Activated T-helper 17 cell treated with anti-CD3 and anti-CD28 coated beads, Interleukin-2, amount 50 U/mL, for 72 hours (primary cell): ENCODE measurements around the gene KDM4E. TPM values are rescaled to one million over a fixed set of nuclear protein-coding genes. Genes with fewer than 3 reads are reported as not detected.

Experiments used
- ATAC-seq: fragments of 150-1000 bp; cut with Tn5 transposase; replicated peaks from 2 replicates; pipeline ENCODE4 v1.10.0; 2021; ENCODE audit warnings: mild to moderate bottlenecking, moderate library complexity
- H3K27ac Mint-ChIP-seq: one replicate; pipeline ENCODE4 v1.8.0; 2022; ENCODE audit warnings: mixed read lengths
- H3K27me3 Mint-ChIP-seq: one replicate; pipeline ENCODE4 v1.8.0; 2022; ENCODE audit warnings: mixed read lengths
- H3K36me3 Mint-ChIP-seq: one replicate; pipeline ENCODE4 v1.8.0; 2022; ENCODE audit warnings: low read depth, mild to moderate bottlenecking, mixed read lengths
- H3K4me1 Mint-ChIP-seq: one replicate; pipeline ENCODE4 v1.8.0; 2022; ENCODE audit warnings: mixed read lengths
- H3K4me3 Mint-ChIP-seq: one replicate; pipeline ENCODE4 v1.8.0; 2022; ENCODE audit warnings: mild to moderate bottlenecking, mixed read lengths
- H3K9me3 Mint-ChIP-seq: one replicate; pipeline ENCODE4 v1.8.0; 2022; ENCODE audit warnings: mixed read lengths
- total RNA-seq, 2 donors: library from RNA; stranded (reverse); gene quantifications; one replicate each; pipeline ENCODE4 v1.2.3, GENCODE V29; 2022

KDM4E gene
- total RNA-seq, 2 donors from 2014 or later, result not detected

- H3K36me3 Mint-ChIP-seq, result peaks cover 31% of the 10 kb centered on the region
- H3K4me1 Mint-ChIP-seq, result peaks cover 13% of the 10 kb centered on the region
- H3K27me3 Mint-ChIP-seq, result no peaks in the 10 kb centered on the region
- peak overlapping the region; percentile 99 for H3K4me3 Mint-ChIP-seq
- ATAC-seq, result peak; percentile 74
- H3K9me3 Mint-ChIP-seq, result no peaks in the 10 kb centered on the region
- H3K27ac Mint-ChIP-seq, result peak overlapping the region; percentile 97
Observed at GRCh38 chr11:95067039-95067840, 42.2 kb downstream of the KDM4E start.

- peak overlapping the region; percentile 99 for H3K4me3 Mint-ChIP-seq
- peak overlapping the region; percentile 97 for H3K27ac Mint-ChIP-seq
- ATAC-seq, result no peak
- H3K9me3 Mint-ChIP-seq, result no peaks in the 10 kb centered on the region
- peaks cover 35% of the 10 kb centered on the region for H3K36me3 Mint-ChIP-seq
- no peaks in the 10 kb centered on the region for H3K27me3 Mint-ChIP-seq
- H3K4me1 Mint-ChIP-seq, result peaks cover 17% of the 10 kb centered on the region
Observed at GRCh38 chr11:95067841-95068219, 42.8 kb downstream of the KDM4E start.

- Mint-ChIP-seq H3K27me3 (no peaks in the 10 kb centered on the region), H3K36me3 (peaks cover 36% of the 10 kb centered on the region), H3K4me1 (peaks cover 18% of the 10 kb centered on the region), H3K9me3 (no peaks in the 10 kb centered on the region), H3K27ac (peak overlapping the region; percentile 97), H3K4me3 (peak overlapping the region; percentile 99)
- peak; percentile 75 for ATAC-seq
Observed at GRCh38 chr11:95068549-95068948, 43.5 kb downstream of the KDM4E start.

- H3K27ac Mint-ChIP-seq, result no peak overlapping the region
- H3K36me3 Mint-ChIP-seq, result peaks cover 36% of the 10 kb centered on the region
- ATAC-seq, result no peak
- no peaks in the 10 kb centered on the region for H3K9me3 Mint-ChIP-seq
- H3K4me1 Mint-ChIP-seq, result peaks cover 18% of the 10 kb centered on the region
- H3K27me3 Mint-ChIP-seq, result no peaks in the 10 kb centered on the region
- peak overlapping the region; percentile 99 for H3K4me3 Mint-ChIP-seq
Observed at GRCh38 chr11:95070471-95070870, 45.4 kb downstream of the KDM4E start.

- no peaks in the 10 kb centered on the region for H3K27me3 Mint-ChIP-seq
- peak; percentile 63 for ATAC-seq
- H3K27ac Mint-ChIP-seq, result no peak overlapping the region
- peaks cover 17% of the 10 kb centered on the region for H3K4me1 Mint-ChIP-seq
- peak overlapping the region; percentile 7 for H3K4me3 Mint-ChIP-seq
- H3K36me3 Mint-ChIP-seq, result peaks cover 36% of the 10 kb centered on the region
- no peaks in the 10 kb centered on the region for H3K9me3 Mint-ChIP-seq
Observed at GRCh38 chr11:95072948-95073347, 47.9 kb downstream of the KDM4E start.

- no peak for ATAC-seq
- Mint-ChIP-seq H3K9me3 (no peaks in the 10 kb centered on the region), H3K27ac (no peak overlapping the region), H3K4me1 (peaks cover 17% of the 10 kb centered on the region), H3K36me3 (peaks cover 20% of the 10 kb centered on the region), H3K27me3 (no peaks in the 10 kb centered on the region), H3K4me3 (no peak overlapping the region)
Observed at GRCh38 chr11:95074792-95075563, 49.9 kb downstream of the KDM4E start.

- Mint-ChIP-seq H3K27ac (peak overlapping the region; percentile 10), H3K27me3 (no peaks in the 10 kb centered on the region), H3K4me3 (no peak overlapping the region), H3K4me1 (peaks cover 10% of the 10 kb centered on the region), H3K36me3 (peaks cover 9% of the 10 kb centered on the region), H3K9me3 (no peaks in the 10 kb centered on the region)
- no peak for ATAC-seq
Observed at GRCh38 chr11:95076416-95076815, 51.4 kb downstream of the KDM4E start.

GRCh38 chr11:95076981-95077380 lies 51.9 kb downstream of the KDM4E start:
- Mint-ChIP-seq H3K4me3 (no peak overlapping the region), H3K27ac (no peak overlapping the region), H3K36me3 (peaks cover 5% of the 10 kb centered on the region), H3K9me3 (no peaks in the 10 kb centered on the region), H3K27me3 (no peaks in the 10 kb centered on the region), H3K4me1 (peaks cover 10% of the 10 kb centered on the region)
- no peak for ATAC-seq

Other genes starting within 250 kb of the KDM4E start
- 10 to 100 TPM; 69.4 to 80.3 TPM for gene CWC15, start 51.7 kb upstream of the KDM4E start, total RNA-seq
- gene KDM4D, start 51.5 kb upstream of the KDM4E start, total RNA-seq, result 1 to 10 TPM in 1 of 2 donors, under 1 TPM in 1; 0.91 to 1.0 TPM
- gene KDM4F, start 24.2 kb downstream of the KDM4E start, total RNA-seq, result not detected
- gene SRSF8, start 41.7 kb downstream of the KDM4E start, total RNA-seq, result 10 to 100 TPM; 25.5 to 32.1 TPM
- gene ENDOD1, start 64.6 kb downstream of the KDM4E start, total RNA-seq, result 1 to 10 TPM; 6.7 to 8.0 TPM
- 1 to 10 TPM; 4.6 to 9.7 TPM for gene SESN3, start 205.9 kb downstream of the KDM4E start, total RNA-seq